Spinal cord (tissue), 10 donors: ENCODE data around the gene KRCC1. TPM values are rescaled to one million over a fixed set of nuclear protein-coding genes. Genes with fewer than 3 reads are reported as not detected.
"Not testable (repeated sequence)": the region's sequence is repeated elsewhere in the genome, so short reads cannot be mapped to it uniquely, and the experiment has no call there.

Source experiments
- DNase-seq, 6 donors: peaks; one replicate each; pipeline versions ENCODE4 v3.0.0 to v3.0.0-alpha.2; 2013 to 2015; ENCODE audit warnings: low spot score in 6 of 6, low read depth in 4 of 6
- H3K27ac ChIP-seq: one replicate; pipeline ENCODE4 v1.5.1; 2013; ENCODE audit warnings: low read depth, low read length, control low read depth
- H3K27me3 ChIP-seq: one replicate; pipeline ENCODE4 v1.6.1; 2013; ENCODE audit warnings: low read length; ENCODE audit not compliant: control insufficient read depth, insufficient read depth
- H3K36me3 ChIP-seq: one replicate; pipeline ENCODE4 v1.6.1; 2013; ENCODE audit warnings: low read length; ENCODE audit not compliant: control insufficient read depth, insufficient read depth
- H3K4me1 ChIP-seq: one replicate; pipeline ENCODE4 v1.6.1; 2013; ENCODE audit warnings: low read length; ENCODE audit not compliant: control insufficient read depth, insufficient read depth
- H3K4me3 ChIP-seq: one replicate; pipeline ENCODE4 v1.5.1; 2013; ENCODE audit warnings: low read depth, low read length, control low read depth
- H3K9me3 ChIP-seq: one replicate; pipeline ENCODE4 v1.6.1; 2013; ENCODE audit warnings: low read length; ENCODE audit not compliant: control insufficient read depth, insufficient read depth
- WGBS: methylation state at CpG from one replicate; pipeline ENCODE4 v1.1.5; 2013; ENCODE audit warnings: missing lambda C conversion rate; ENCODE audit not compliant: insufficient coverage; 5-methylcytosine and 5-hydroxymethylcytosine counted together
- polyA plus RNA-seq, 2 donors: library from polyadenylated mRNA; unstranded; fragments of 120-200 nt; gene quantifications; one replicate each; pipeline ENCODE4 v1.2.1, GENCODE V29; 2013; ENCODE audit not compliant: insufficient read length in 2 of 2
- total RNA-seq, 2 donors: library from RNA; depleted of rRNA in 1 of 2; stranded (reverse); fragments of 120-200 nt in 1 of 2; fragments of >200 nt in 1 of 2; gene quantifications; one replicate each; pipeline versions ENCODE4 v1.2.3 to v1.2.4, GENCODE V29; 2013 to 2014
- donor health status: healthy.

KRCC1 gene
- total and polyA plus RNA-seq, 4 donors: 18.3 to 42.3 (median 35.2) TPM

DNA sequence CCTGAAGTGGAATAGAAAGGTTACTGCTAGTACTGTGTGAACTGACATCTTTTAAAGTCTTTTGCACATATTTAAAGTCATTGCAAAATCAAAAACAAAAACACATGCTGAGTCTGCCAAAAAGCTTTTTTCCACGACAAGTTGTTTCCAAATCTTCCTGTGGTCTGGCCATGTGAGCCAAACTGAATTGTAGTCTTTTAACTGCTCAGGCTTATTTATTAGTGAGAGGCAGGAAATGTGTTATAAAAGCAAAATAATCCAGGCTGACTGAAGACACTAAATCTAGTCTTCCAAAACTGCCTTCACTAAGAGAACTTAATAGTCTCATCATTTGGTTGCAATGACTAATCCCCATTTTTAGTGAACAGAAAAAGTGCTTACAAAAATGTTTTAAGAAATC lies 2.3 kb downstream of the KRCC1 start:
- DNase-seq: no peak
- H3K27ac ChIP-seq: no peak overlapping the region
- peaks cover 16% of the 10 kb centered on the region for H3K4me1 ChIP-seq
- no peaks in the 10 kb centered on the region for H3K9me3 ChIP-seq
- WGBS: no CpG with 5 or more reads among the region's 1 CpG
- H3K36me3 ChIP-seq: no peaks in the 10 kb centered on the region
- H3K4me3 ChIP-seq: no peak overlapping the region
- H3K27me3 ChIP-seq: no peaks in the 10 kb centered on the region

DNA sequence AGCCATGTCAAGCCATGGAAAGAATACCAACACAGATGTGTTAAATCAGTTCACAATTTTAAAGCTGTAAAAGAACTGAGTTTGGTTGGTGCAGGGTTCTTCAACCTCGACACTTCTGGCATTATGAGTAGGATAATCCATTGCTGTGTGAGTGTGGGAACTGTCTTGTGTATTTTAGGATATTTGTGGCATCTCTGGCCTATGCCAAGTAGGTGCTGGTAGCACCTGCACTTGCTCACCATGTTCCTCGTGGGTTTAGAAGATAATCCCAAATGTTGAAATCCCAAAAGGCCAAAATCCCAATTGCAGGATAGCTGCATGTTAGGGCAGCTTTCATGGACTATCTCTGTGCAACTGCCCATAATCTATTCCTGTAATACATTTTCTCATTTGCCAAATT lies 3.8 kb downstream of the KRCC1 start:
- 94% methylated on average over 2 of the region's 2 CpGs for WGBS

DNA sequence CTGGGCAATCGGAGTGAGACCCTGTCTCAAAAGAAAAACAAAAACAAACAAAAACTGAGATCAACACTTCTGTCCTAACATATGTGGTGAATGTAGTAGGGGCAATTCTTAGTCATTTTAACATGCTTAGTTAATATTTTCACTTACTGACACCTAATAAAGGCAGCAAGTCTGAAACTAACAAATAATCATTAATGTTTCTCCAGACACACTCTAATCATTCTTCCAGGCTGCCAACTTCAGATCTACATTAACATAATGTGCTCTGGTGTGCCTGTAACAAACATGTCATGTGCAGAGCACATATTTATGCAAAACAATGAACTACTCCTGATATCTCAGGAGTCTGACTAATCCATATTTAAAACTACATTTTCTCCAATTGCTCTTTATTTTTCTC lies 6.0 kb downstream of the KRCC1 start:
- H3K9me3 ChIP-seq: no peaks in the 10 kb centered on the region
- H3K36me3 ChIP-seq: no peaks in the 10 kb centered on the region
- WGBS: no CpG with 5 or more reads among the region's 1 CpG

More for the DNA sequence above, 3.8 kb downstream of the KRCC1 start:
- peaks cover 16% of the 10 kb centered on the region for H3K4me1 ChIP-seq
- H3K27me3 ChIP-seq: no peaks in the 10 kb centered on the region
- no peaks in the 10 kb centered on the region for H3K36me3 ChIP-seq
- H3K4me3 ChIP-seq: no peak overlapping the region
- DNase-seq: no peak
- H3K27ac ChIP-seq: no peak overlapping the region
- no peaks in the 10 kb centered on the region for H3K9me3 ChIP-seq

DNA sequence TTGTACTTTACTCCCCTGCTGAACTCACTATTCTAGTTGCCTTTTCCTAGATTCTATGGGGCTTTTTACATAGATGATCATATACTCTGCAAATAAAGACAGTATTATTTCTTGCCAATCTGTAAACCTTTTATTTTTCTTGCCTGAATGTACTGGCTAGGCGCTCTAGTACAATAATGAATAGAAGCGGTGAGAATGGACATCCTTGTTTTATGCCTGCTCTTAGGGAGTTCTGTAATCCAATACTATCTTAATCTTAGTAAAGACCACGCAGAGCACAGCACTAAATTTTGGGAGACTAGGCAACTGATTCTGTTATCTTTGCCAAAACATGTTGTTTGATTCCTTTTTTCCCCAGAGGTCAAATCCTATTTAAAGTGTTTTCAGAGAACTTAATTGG lies 7.0 kb downstream of the KRCC1 start:
- DNase-seq: peak in 1 of 6 donors; percentile 23
- H3K4me1 ChIP-seq: peaks cover 3% of the 10 kb centered on the region
- H3K27ac ChIP-seq: no peak overlapping the region
- no peaks in the 10 kb centered on the region for H3K27me3 ChIP-seq
- WGBS: 60% methylated on average over 1 of the region's 3 CpGs
- no peaks in the 10 kb centered on the region for H3K36me3 ChIP-seq
- H3K4me3 ChIP-seq: no peak overlapping the region
- H3K9me3 ChIP-seq: no peaks in the 10 kb centered on the region

More for the DNA sequence above, 6.0 kb downstream of the KRCC1 start:
- Histone ChIP-seq H3K27me3 (no peaks in the 10 kb centered on the region), H3K4me1 (peaks cover 5% of the 10 kb centered on the region), H3K4me3 (no peak overlapping the region), H3K27ac (no peak overlapping the region)
- DNase-seq: peak in 1 of 6 donors; percentile 13

DNA sequence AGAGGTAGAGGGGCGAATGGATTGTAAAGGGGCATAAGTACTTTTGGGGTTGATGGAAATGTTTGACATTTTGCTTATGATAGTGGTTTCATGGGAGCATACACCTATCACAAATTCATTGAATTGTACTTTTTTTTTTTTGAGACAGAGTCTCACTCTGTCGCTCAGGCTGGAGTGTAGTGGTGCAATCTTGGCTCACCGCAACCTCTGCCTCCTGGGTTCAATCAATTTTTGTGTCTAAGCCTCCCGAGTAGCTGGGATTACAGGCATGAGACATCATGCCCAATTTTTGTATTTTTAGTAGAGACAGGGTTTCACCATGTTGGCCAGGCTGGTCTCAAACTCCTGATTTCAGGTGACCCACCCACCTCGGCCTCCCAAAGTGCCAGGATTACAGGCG lies 10.0 kb downstream of the KRCC1 start:
- H3K9me3 ChIP-seq, H3K27ac ChIP-seq, H3K4me3 ChIP-seq, H3K27me3 ChIP-seq, DNase-seq, H3K4me1 ChIP-seq, H3K36me3 ChIP-seq: not testable (repeated sequence)
- WGBS: 92% methylated on average over 2 of the region's 6 CpGs

DNA sequence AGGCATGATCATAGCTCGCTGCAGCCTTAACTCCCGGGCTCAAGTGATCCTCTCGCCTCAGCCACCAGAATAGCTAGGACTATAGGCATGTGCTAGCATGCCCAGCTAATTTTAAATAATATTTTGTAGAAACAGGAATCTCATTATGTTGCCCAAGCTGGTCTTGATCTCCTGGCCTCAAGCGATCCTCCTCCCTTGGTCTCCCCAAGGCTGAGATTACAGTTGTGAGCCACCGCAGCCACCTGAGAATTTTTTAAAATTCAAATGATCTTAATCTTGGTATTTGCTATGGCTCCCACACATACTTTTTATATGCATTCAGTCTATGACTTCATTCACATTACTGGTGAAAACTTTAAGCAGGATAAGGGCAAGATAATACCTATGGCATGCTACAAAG lies 13.1 kb downstream of the KRCC1 start:
- DNase-seq: no peak
- Histone ChIP-seq H3K9me3 (no peaks in the 10 kb centered on the region), H3K4me1 (no peaks in the 10 kb centered on the region), H3K36me3 (no peaks in the 10 kb centered on the region), H3K4me3 (no peak overlapping the region), H3K27ac (no peak overlapping the region), H3K27me3 (no peaks in the 10 kb centered on the region)
- 100% methylated on average over 1 of the region's 5 CpGs for WGBS

DNA sequence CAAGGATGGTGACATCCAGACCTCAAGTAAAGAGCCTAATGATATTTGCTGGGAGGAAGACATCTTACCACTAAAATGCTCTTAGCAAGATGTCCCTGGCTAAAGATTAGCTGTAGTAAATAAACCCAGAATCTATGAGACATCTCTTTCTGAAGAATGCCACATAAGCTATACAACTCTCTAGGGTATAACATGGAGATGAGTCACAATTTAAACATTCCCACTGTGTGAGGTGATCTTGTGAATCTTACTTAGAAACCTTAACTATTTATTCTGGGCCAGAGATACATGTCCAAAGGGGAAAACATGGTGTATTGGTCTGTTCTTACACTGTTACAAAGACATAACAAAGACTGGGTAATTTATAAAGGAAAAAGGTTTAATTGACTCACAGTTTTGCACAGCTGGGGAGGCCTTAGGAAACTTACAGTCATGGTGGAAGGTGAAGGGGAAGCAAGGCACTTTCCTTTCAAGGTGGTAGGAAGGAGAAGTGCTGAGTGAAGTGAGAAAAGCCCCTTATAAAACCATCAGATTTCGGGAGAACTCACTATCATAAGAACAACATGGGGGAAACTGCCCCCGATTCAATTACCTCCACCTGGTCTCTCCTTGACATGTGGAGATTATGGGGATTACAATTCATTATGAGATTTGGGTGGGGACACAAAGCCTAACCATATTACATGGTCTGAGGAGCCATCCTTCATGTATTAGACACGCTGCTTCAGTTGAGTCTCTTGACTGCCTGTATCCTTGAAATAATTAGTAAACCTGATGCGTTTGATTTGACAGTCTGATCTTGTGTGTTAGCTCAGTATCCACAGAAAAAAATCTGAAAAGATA lies 17.1 kb downstream of the KRCC1 start:
- H3K9me3 ChIP-seq: no peaks in the 10 kb centered on the region
- 100% methylated on average over 1 of the region's 4 CpGs for WGBS
- no peaks in the 10 kb centered on the region for H3K4me1 ChIP-seq
- H3K27ac ChIP-seq: no peak overlapping the region
- no peaks in the 10 kb centered on the region for H3K27me3 ChIP-seq
- H3K4me3 ChIP-seq: no peak overlapping the region
- no peak for DNase-seq
- no peaks in the 10 kb centered on the region for H3K36me3 ChIP-seq

DNA sequence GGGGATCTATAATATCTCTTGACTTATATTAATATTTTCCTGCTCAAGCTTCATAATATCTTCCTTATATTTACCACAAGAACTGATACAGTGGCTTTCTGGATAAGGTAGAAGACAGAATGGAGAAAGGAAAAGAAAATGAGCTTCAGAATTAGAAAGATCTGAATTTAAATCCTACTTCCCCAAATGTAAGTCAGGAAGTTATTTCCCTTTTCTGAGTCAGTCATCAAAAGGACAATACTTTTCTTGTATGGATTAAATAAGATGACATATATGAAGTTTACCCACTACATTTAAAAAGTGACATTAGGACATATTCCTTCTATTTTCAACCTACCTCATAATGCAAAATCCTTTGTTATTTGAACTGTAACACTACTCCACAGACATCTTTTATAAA lies 19.0 kb downstream of the KRCC1 start:
- Histone ChIP-seq H3K9me3 (no peaks in the 10 kb centered on the region), H3K4me3 (no peak overlapping the region), H3K36me3 (peaks cover 2% of the 10 kb centered on the region), H3K27me3 (no peaks in the 10 kb centered on the region), H3K27ac (no peak overlapping the region), H3K4me1 (no peaks in the 10 kb centered on the region)
- DNase-seq: no peak

DNA sequence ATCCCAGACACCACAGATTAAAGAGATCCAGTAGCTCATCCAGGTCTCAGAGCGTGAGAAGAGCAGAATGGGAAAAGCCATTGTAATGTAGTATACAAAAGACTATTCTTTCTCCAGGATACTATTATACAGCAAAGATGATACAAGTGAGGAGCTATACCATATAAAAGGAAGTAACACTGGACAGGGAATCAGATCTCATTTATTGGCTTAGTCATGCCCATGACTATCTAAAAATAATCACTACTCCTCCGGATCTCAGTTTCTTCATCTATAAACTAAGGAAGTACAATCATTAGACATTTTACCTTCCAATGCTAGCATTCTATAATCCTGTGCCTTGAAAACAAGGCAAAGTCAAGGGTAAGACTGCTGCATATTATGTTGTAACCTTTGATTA lies 19.4 kb downstream of the KRCC1 start:
- Histone ChIP-seq H3K4me1 (no peaks in the 10 kb centered on the region), H3K9me3 (no peaks in the 10 kb centered on the region), H3K4me3 (no peak overlapping the region), H3K27me3 (no peaks in the 10 kb centered on the region), H3K36me3 (peaks cover 2% of the 10 kb centered on the region), H3K27ac (no peak overlapping the region)
- WGBS: no CpG with 5 or more reads among the region's 2 CpGs
- DNase-seq: no peak

DNA sequence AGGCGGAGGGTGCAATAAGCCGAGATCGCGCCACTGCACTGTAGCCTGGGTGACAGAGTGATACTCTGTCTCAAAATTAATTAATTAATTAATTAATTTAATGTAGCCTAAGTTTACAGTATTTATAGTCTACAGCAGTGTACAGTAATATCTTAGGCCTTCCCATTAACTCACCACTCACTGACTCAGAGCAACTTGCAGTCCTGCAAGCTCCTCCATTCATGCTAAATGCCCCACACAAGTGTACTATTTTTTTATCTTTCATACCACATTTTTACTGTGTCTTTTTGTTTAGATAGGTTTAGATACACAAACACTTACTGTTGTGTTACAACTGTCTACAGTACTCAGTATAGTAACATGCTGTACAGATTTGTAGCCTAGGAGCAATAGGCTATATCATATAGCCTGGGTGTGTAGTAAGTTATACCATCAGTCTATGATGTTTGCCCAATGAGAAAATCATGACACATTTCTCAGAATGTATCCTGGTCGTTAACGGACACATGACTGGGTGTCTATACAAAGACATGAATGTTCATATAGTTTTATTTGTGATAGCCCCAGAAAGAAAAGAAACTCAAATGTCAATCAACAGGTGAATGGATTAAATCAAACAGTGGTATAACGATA lies 23.4 kb downstream of the KRCC1 start:
- Histone ChIP-seq H3K27me3 (no peaks in the 10 kb centered on the region), H3K36me3 (peaks cover 2% of the 10 kb centered on the region), H3K4me3 (no peak overlapping the region), H3K27ac (no peak overlapping the region), H3K4me1 (no peaks in the 10 kb centered on the region), H3K9me3 (no peaks in the 10 kb centered on the region)
- DNase-seq: no peak
- WGBS: 100% methylated on average over 1 of the region's 7 CpGs
